ENCODE results near the gene MEF2A.

MEF2A gene

GRCh38 chr15:99707473-99708270 lies 141.9 kb downstream of the MEF2A start:
- no peak for FAIRE-seq

GRCh38 chr15:99708563-99708962 lies 142.8 kb downstream of the MEF2A start:
- FAIRE-seq: no peak

DNA sequence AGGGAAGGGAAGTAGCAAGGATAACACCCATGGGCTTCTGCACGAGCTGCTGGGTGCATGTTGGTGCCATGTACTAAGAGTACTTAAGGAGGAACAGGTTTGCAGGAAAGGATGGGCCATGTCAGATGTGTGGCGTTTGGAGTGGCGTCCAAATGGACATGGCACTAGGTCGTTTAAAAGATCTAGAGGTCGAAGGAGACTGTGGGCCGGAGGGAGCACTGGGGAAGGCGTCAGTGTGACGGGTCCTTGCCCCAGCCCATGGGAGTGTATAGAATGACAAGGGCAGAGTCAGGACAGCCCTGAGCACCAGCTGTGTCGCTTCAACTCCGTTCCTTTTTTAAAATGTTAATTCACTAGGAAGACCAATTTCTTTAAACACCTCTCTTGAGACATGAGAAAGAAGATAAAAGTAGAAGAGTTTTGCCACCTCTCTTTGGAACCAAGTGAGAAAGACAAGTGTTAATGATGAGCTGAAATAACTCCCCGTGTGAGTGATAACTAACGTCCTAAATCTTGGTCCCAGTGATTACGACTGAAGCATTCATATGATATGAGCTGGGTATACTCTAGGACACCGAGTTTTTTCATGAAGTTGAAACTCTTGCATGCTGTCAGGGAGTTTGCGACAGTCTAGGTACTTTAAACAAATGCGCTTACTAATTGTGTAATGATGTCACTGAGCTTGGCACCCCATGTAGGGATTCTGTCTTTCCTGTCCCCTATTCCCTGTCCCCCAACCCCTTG lies 143.6 kb downstream of the MEF2A start:
- FAIRE-seq: no peak

GRCh38 chr15:99711625-99712024 lies 145.8 kb downstream of the MEF2A start:
- FAIRE-seq: no peak

GRCh38 chr15:99712415-99712814 lies 146.6 kb downstream of the MEF2A start:
- no peak for FAIRE-seq

- no peak for FAIRE-seq
These were observed 150.8 kb downstream of the MEF2A start for GRCh38 chr15:99716540-99717095.

- FAIRE-seq: no peak
These were observed 151.6 kb downstream of the MEF2A start for GRCh38 chr15:99717161-99718009.

DNA sequence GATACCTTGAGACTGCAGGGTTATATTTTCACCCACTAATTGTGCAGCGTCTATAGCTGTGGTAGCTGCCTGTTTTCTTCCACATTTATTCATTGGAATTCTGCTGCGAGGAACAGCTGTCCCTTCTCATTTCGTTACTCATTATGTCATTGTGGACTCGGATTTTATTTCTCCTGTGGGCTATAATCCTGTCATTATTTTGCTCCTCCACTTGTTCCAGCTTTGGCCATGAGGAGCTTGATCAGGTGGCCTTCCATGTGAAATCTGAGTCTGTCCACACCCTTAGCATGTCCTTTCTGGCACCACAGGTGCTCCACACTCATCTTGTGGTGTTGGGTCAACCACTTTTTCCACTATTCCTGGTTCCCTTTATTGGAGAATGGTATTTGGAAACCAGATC lies 152.6 kb downstream of the MEF2A start:
- FAIRE-seq: no peak

GRCh38 chr15:99719096-99719541 lies 153.3 kb downstream of the MEF2A start:
- no peak for FAIRE-seq

- FAIRE-seq: no peak
These were observed 154.7 kb downstream of the MEF2A start for GRCh38 chr15:99720533-99720932.

GRCh38 chr15:99721104-99721778 lies 155.5 kb downstream of the MEF2A start:
- FAIRE-seq: no peak

DNA sequence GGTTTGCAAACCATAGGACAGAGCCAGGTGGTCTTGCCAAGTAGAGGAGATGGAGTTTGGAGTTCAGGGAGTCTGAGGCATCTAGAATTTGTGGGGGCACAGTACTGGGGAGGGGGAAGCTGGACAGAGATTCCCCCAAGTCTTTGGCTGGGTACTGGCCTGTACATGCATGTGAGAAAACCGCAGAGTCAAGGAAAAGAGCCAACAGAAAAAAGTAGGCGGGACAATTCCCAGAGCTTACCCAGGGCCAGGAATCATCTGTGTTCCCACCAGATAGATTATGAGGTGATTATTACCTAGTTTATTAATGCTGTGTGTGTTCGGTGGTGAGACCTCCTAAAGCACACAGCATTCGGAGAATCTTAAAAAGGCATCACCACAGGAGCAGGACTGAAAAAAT lies 156.1 kb downstream of the MEF2A start:
- FAIRE-seq: no peak

GRCh38 chr15:99722406-99722805 lies 156.6 kb downstream of the MEF2A start:
- FAIRE-seq: no peak

DNA sequence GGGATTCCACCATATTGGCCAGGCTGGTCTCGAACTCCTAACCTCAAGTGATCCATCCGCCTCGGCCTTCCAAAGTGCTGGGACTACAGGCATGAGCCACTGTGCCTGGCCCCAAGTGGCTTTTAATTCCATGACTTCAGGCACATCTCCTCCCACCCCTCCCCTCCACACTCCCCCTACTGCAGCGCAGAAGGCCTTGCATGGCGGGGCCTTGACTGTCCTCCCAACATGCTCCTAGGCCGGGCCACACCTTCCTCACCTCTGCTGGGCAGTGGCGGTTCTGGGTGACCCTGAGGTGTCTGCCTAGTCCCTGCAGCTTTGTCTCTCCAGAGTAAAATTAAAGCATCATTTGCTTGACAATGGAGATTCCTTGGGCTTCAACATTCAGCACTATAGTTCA lies 160.5 kb downstream of the MEF2A start:
- FAIRE-seq: no peak

DNA sequence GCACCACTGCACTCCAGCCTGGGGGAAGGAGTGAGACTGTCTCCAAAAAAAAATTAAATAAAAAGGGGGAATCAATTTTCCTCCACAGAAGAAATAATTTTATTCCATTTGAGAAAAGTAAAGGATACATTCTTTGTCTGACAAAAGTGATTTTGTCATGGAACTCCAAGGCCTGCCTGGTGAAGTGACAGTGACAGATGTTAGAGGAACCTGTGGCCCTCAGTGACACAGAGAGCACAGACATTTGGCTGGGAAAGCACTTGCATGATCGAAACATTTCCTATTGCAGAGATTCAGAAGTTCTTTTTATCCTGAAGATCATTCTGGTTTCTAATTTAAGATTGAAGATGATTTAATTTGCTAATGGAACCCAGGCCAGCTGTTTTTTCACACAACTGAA lies 161.5 kb downstream of the MEF2A start:
- FAIRE-seq: no peak

GRCh38 chr15:99727733-99728132 lies 161.9 kb downstream of the MEF2A start:
- no peak for FAIRE-seq

GRCh38 chr15:99728916-99729315 lies 163.1 kb downstream of the MEF2A start:
- no peak for FAIRE-seq

GRCh38 chr15:99729327-99729726 lies 163.5 kb downstream of the MEF2A start:
- FAIRE-seq: no peak

DNA sequence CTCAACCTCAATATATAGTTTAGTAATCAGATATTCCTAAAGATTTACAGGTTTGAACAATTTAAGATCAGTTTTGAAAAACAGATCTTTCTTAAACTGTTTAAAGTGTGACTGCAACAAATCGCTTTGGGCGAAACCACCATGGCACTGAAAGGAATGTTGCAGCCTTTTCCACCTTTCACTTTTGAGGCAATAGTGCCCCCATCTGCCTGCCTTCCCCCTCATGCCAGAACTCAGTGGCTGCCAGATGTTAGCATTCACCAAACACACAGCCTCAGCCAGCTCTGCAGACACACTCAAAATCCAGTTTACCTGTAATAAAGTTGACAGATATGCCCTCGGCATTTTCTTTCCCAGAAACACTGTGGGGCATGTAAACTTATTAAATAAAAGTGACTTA lies 164.1 kb downstream of the MEF2A start:
- FAIRE-seq: no peak

DNA sequence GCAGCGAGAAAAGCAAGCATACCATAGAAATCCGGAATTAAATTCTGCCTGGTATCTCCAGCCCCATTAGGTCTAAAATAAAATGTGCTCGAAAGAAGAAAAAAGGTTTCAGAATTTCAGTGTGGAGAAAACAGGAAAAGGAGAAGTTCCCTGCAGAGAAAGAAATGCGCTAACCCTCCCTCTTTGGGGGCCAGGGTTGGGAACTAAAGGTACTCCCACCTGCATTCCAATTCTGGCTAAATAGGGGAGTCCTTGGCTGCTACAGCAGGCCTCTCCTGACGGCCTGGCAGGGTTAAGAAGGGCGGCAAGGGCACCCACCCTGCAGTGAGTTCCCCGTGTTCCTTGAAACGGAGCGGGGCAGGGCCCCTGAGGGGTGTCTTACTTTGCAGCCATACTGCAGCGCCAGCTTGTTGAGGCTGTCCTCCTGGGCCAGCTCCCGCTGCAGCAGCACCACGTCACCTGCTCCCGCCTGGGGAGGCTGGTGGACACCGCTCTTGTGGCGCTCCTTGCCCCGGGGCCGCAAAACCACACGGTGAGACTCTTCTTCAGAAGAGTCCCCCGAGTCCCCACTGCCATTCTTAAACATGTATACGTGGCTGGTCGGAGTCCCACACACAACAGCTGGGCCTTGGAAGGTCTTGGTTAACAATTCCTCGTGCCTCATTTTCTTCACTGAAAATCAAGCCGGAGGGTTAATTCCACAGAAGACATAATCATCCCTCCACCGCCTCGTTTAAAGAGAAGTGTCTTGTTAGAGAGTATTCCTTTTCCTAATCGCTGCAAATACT lies 165.7 kb downstream of the MEF2A start:
- FAIRE-seq: no peak

- FAIRE-seq: no peak
These were observed 166.5 kb downstream of the MEF2A start for GRCh38 chr15:99732124-99732750.
